DOHH2 (cell line): ENCODE data around the gene PLEKHG5.

ENCODE experiments used
- EZH2phosphoT487 ChIP-seq: fragments of 200-600 bp; sonication (generic); IDR thresholded peaks from 2 replicates; pipeline ENCODE4 v1.6.1; 2017; ENCODE audit warnings: borderline replicate concordance, mild to moderate bottlenecking, antibody characterized with exemption, low read length, moderate library complexity, mixed read lengths
- TF ChIP-seq, protein P1 (sequence below): fragments of 200-600 bp; sonication (generic); IDR thresholded peaks from one replicate; pipeline ENCODE4 v1.5.1; 2014; ENCODE audit warnings: antibody characterized with exemption, mild to moderate bottlenecking, low read depth, low read length; ENCODE audit not compliant: poor library complexity, severe bottlenecking

DNA sequence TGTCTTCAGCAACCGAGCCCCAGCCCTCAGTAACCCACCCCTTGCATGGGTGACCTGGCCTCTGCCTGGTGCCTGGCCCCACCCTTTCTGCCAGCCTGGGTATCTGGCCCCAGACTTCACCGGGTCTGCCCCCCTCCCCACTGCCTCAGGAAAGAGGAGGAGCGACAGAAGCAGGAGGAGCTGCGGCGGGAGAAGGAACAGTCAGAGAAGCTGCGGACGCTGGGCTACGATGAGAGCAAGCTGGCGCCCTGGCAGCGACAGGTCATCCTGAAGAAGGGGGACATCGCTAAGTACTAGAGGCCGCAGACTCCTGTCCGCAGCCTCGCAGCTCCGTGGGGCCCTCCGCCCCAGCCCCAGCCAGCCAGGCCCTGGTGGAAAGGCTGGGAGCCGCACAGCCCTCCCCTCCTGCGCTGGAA, 31.6 kb downstream of the PLEKHG5 start:
- TF ChIP-seq, protein P1, sequence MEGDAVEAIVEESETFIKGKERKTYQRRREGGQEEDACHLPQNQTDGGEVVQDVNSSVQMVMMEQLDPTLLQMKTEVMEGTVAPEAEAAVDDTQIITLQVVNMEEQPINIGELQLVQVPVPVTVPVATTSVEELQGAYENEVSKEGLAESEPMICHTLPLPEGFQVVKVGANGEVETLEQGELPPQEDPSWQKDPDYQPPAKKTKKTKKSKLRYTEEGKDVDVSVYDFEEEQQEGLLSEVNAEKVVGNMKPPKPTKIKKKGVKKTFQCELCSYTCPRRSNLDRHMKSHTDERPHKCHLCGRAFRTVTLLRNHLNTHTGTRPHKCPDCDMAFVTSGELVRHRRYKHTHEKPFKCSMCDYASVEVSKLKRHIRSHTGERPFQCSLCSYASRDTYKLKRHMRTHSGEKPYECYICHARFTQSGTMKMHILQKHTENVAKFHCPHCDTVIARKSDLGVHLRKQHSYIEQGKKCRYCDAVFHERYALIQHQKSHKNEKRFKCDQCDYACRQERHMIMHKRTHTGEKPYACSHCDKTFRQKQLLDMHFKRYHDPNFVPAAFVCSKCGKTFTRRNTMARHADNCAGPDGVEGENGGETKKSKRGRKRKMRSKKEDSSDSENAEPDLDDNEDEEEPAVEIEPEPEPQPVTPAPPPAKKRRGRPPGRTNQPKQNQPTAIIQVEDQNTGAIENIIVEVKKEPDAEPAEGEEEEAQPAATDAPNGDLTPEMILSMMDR: no peak
- no peak for TF ChIP-seq EZH2phosphoT487
